Nephron progenitor cell (in vitro differentiated cells): Measurements from ENCODE around the gene TMPRSS15.

ENCODE experiments used
- DNase-seq: peaks from one replicate; pipeline ENCODE4 v3.0.0; 2021
- H3K27ac Mint-ChIP-seq: 2 replicates; pipeline ENCODE4 v1.8.0; 2021; ENCODE audit warnings: mild to moderate bottlenecking, moderate library complexity, mixed read lengths
- H3K27me3 Mint-ChIP-seq: 2 replicates; pipeline ENCODE4 v1.8.0; 2021; ENCODE audit warnings: mild to moderate bottlenecking, low read depth, mixed read lengths; ENCODE audit not compliant: poor library complexity
- H3K36me3 Mint-ChIP-seq: 2 replicates; pipeline ENCODE4 v1.8.0; 2021; ENCODE audit warnings: low read depth, mixed read lengths
- H3K4me1 Mint-ChIP-seq: 2 replicates; pipeline ENCODE4 v1.8.0; 2021; ENCODE audit warnings: mixed read lengths
- H3K4me3 Mint-ChIP-seq: 2 replicates; pipeline ENCODE4 v1.8.0; 2021; ENCODE audit warnings: mild to moderate bottlenecking, moderate library complexity, mixed read lengths
- H3K9me3 Mint-ChIP-seq: 2 replicates; pipeline ENCODE4 v1.8.0; 2021; ENCODE audit warnings: mild to moderate bottlenecking, moderate library complexity, mixed read lengths
- CTCF ChIP-seq: fragments of 200-600 bp; sonication (generic); IDR thresholded peaks from 2 replicates; pipeline ENCODE4 v1.5.0; 2021; ENCODE audit warnings: antibody characterized with exemption

Gene TMPRSS15

GRCh38 chr21:18252256-18252655, 151.3 kb downstream of the TMPRSS15 start:
- no peak overlapping the region for H3K4me3 Mint-ChIP-seq
- no peak for DNase-seq
- H3K36me3 Mint-ChIP-seq: no peaks in the 10 kb centered on the region
- peaks cover 10% of the 10 kb centered on the region for H3K27me3 Mint-ChIP-seq
- H3K27ac Mint-ChIP-seq: no peak overlapping the region
- no peaks in the 10 kb centered on the region for H3K9me3 Mint-ChIP-seq
- no peak for TF ChIP-seq CTCF
- no peaks in the 10 kb centered on the region for H3K4me1 Mint-ChIP-seq

GRCh38 chr21:18251065-18251464, 152.5 kb downstream of the TMPRSS15 start:
- Mint-ChIP-seq H3K27ac (no peak overlapping the region), H3K4me1 (peaks cover under 1% of the 10 kb centered on the region), H3K9me3 (no peaks in the 10 kb centered on the region), H3K27me3 (peaks cover 22% of the 10 kb centered on the region), H3K4me3 (no peak overlapping the region), H3K36me3 (no peaks in the 10 kb centered on the region)
- DNase-seq: no peak
- TF ChIP-seq CTCF: no peak

DNA sequence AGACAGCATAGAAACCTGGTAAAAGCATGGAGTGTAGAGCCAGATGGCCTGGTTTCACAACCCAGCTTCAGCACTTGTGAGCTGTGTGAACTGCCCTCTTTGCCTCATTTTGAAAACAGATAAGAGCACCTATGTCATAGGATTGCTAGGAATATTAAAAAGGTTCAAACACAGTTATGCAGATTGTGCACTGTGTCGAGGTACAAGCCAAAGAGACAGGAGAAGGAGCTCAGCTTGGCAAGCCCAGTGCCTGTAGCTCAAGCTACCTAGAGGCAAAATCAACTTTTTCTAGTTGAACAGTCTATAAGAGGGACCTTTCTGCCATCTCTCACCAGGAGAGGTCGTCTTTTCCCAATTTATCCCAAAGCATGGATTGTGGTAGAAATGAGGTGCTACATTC, 153.9 kb downstream of the TMPRSS15 start:
- no peak for DNase-seq
- peaks cover 36% of the 10 kb centered on the region for H3K27me3 Mint-ChIP-seq
- TF ChIP-seq CTCF: peak; percentile 19
- no peaks in the 10 kb centered on the region for H3K36me3 Mint-ChIP-seq
- no peak overlapping the region for H3K4me3 Mint-ChIP-seq
- no peak overlapping the region for H3K27ac Mint-ChIP-seq
- H3K4me1 Mint-ChIP-seq: peaks cover 8% of the 10 kb centered on the region
- no peaks in the 10 kb centered on the region for H3K9me3 Mint-ChIP-seq

DNA sequence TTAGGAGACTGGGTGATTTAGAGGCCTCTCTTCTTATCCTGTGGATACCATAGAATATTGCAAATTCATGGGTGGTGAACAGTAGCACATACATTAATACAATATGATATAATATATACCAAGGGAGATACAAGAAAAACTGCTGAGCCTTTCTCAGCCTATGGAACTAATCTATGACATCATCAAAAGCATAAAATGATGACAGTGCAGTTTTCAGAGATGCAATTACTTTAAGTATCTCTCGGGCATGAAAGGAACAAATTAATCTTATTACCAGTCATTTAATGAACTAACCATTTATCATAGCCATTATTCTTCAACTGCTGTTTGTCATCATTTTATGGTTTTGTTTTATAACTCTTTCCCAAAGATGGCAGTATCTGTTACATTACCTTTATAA, 155.4 kb downstream of the TMPRSS15 start:
- TF ChIP-seq CTCF: no peak
- Mint-ChIP-seq H3K36me3 (no peaks in the 10 kb centered on the region), H3K27ac (no peak overlapping the region), H3K4me1 (peaks cover 13% of the 10 kb centered on the region), H3K9me3 (no peaks in the 10 kb centered on the region), H3K4me3 (no peak overlapping the region), H3K27me3 (peaks cover 51% of the 10 kb centered on the region)
- no peak for DNase-seq

DNA sequence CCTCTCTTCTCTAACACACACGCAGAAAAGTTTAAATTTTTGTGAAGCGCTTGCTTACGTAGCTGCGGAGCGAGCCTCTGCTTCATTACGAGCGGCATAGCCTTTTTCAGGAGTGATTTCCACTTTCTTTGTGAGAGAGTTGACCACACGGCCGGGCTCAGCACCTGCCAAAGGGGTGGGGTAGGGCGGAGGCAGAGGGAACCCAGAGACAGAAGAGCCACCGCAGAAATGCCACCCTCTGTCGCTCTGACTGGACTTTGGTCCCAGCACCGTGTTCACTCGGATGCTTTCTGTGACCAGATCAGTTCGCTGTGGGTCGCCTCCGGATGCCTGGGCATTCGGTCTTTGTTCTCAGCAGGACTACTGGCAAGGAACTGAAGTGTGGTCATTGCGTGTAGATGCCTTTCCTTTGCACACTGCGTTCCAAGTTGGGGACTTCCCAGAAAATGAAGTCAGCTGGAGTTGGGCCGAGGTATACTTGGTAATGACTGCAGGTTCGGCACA, 158.1 kb downstream of the TMPRSS15 start:
- no peaks in the 10 kb centered on the region for H3K9me3 Mint-ChIP-seq
- peak; percentile 18 for DNase-seq
- no peaks in the 10 kb centered on the region for H3K36me3 Mint-ChIP-seq
- H3K4me3 Mint-ChIP-seq: peak overlapping the region; percentile 81
- peaks cover 13% of the 10 kb centered on the region for H3K4me1 Mint-ChIP-seq
- peaks cover 70% of the 10 kb centered on the region for H3K27me3 Mint-ChIP-seq
- no peak overlapping the region for H3K27ac Mint-ChIP-seq
- TF ChIP-seq CTCF: no peak

- Mint-ChIP-seq H3K4me3 (peak within 1 kb of the TSS; percentile 82), H3K36me3 (no peaks in the 10 kb centered on the region), H3K4me1 (peaks cover 13% of the 10 kb centered on the region), H3K9me3 (no peaks in the 10 kb centered on the region), H3K27ac (no peak within 1 kb of the TSS), H3K27me3 (peaks cover 70% of the 10 kb centered on the region)
- peak; percentile 57 for DNase-seq
- TF ChIP-seq CTCF: no peak
Observed at GRCh38 chr21:18244671-18245463, 158.7 kb downstream of the TMPRSS15 start, which contains the start of gene CHODL. TSS of gene CHODL (plus strand) at chr21:18244833. CDS start at chr21:18245224, 391 bp downstream.
